ENCODE measurements around the gene STK10. TPM values are rescaled to one million over a fixed set of nuclear protein-coding genes. Genes with fewer than 3 reads are reported as not detected.
"Not testable (repeated sequence)": the region's sequence is repeated elsewhere in the genome, so short reads cannot be mapped to it uniquely, and the experiment has no call there.

STK10 gene
- polyA plus RNA-seq, 3 donors from 2014 or later = 24.8 to 274 (median 54.9) TPM

- Mint-ChIP-seq H3K4me3 (no peak overlapping the region), H3K27me3 (ENCODE audit: low read depth in 3 of 3) (no peaks in the 10 kb centered on the region), H3K27ac (no peak overlapping the region), H3K9me3 (no peaks in the 10 kb centered on the region), H3K36me3 (peaks cover 0 to 21% (median 16%) of the 10 kb centered on the region in 3 donors), H3K4me1 (peaks cover 0 to 17% of the 10 kb centered on the region in 2 donors)
- DNase-seq = no peak
These were observed 19.5 kb upstream of the STK10 start for GRCh38 chr5:172207511-172207910.

- DNase-seq; H3K9me3 Mint-ChIP-seq; H3K27me3 Mint-ChIP-seq (ENCODE audit: low read depth in 3 of 3); H3K4me3 Mint-ChIP-seq; H3K36me3 Mint-ChIP-seq; H3K27ac Mint-ChIP-seq: not testable (repeated sequence)
- H3K4me1 Mint-ChIP-seq = peaks cover 0 to 17% of the 10 kb centered on the region in 2 donors
These were observed 18.0 kb upstream of the STK10 start for GRCh38 chr5:172205984-172206383.

GRCh38 chr5:172200476-172200875, 12.5 kb upstream of the STK10 start:
- peaks cover 0 to 4% (median 2%) of the 10 kb centered on the region in 3 donors for H3K27me3 Mint-ChIP-seq (ENCODE audit: low read depth in 3 of 3)
- peaks cover 0 to 2% of the 10 kb centered on the region in 2 donors for H3K4me1 Mint-ChIP-seq
- no peak overlapping the region for H3K4me3 Mint-ChIP-seq
- H3K9me3 Mint-ChIP-seq = no peaks in the 10 kb centered on the region
- no peak for DNase-seq
- H3K36me3 Mint-ChIP-seq = no peaks in the 10 kb centered on the region
- H3K27ac Mint-ChIP-seq = no peak overlapping the region

GRCh38 chr5:172199446-172199845, 11.4 kb upstream of the STK10 start:
- Mint-ChIP-seq H3K9me3 (no peaks in the 10 kb centered on the region), H3K4me1 (peaks cover 0 to 2% of the 10 kb centered on the region in 2 donors), H3K36me3 (no peaks in the 10 kb centered on the region), H3K4me3 (no peak overlapping the region), H3K27ac (no peak overlapping the region), H3K27me3 (ENCODE audit: low read depth in 3 of 3) (peaks cover 0 to 4% (median 2%) of the 10 kb centered on the region in 3 donors)
- no peak for DNase-seq

- H3K27ac Mint-ChIP-seq; H3K27me3 Mint-ChIP-seq (ENCODE audit: low read depth in 3 of 3): not testable (repeated sequence)
These were observed 9.8 kb upstream of the STK10 start for GRCh38 chr5:172197775-172198174.

GRCh38 chr5:172194985-172195774, 7.2 kb upstream of the STK10 start:
- peaks cover 2 to 6% (median 4%) of the 10 kb centered on the region in 3 donors for H3K27me3 Mint-ChIP-seq (ENCODE audit: low read depth in 3 of 3)

More at GRCh38 chr5:172197775-172198174, 9.8 kb upstream of the STK10 start:
- not testable (repeated sequence) for H3K9me3 Mint-ChIP-seq, DNase-seq, H3K36me3 Mint-ChIP-seq, H3K4me1 Mint-ChIP-seq, H3K4me3 Mint-ChIP-seq

GRCh38 chr5:172193872-172194271, 5.8 kb upstream of the STK10 start, which contains the start of gene EFCAB9:
EFCAB9 (plus strand) TSS chr5:172194172; CDS start chr5:172194173, 1 bp downstream.
- H3K4me1 Mint-ChIP-seq = peaks cover 0 to 2% of the 10 kb centered on the region in 2 donors
- no peak for DNase-seq
- H3K27ac Mint-ChIP-seq = peak within 1 kb of the TSS in 1 of 6 donors; percentile 57
- H3K36me3 Mint-ChIP-seq = no peaks in the 10 kb centered on the region
- no peak within 1 kb of the TSS for H3K4me3 Mint-ChIP-seq
- H3K9me3 Mint-ChIP-seq = no peaks in the 10 kb centered on the region
- peaks cover 2 to 3% (median 2%) of the 10 kb centered on the region in 3 donors for H3K27me3 Mint-ChIP-seq (ENCODE audit: low read depth in 3 of 3)

More at GRCh38 chr5:172194985-172195774, 7.2 kb upstream of the STK10 start:
- Mint-ChIP-seq H3K27ac (no peak overlapping the region), H3K9me3 (no peaks in the 10 kb centered on the region), H3K4me3 (no peak overlapping the region), H3K4me1 (peaks cover 0 to 2% of the 10 kb centered on the region in 2 donors), H3K36me3 (no peaks in the 10 kb centered on the region)
- DNase-seq = no peak

- H3K9me3 Mint-ChIP-seq = no peaks in the 10 kb centered on the region
- peak overlapping the region in 1 of 5 donors; percentile 63 for H3K4me3 Mint-ChIP-seq
- H3K27ac Mint-ChIP-seq = no peak overlapping the region
- peaks cover 12 to 29% (median 15%) of the 10 kb centered on the region in 3 donors for H3K27me3 Mint-ChIP-seq (ENCODE audit: low read depth in 3 of 3)
- DNase-seq = no peak
- peaks cover 8 to 10% (median 8%) of the 10 kb centered on the region in 3 donors for H3K36me3 Mint-ChIP-seq
- peaks cover 12 to 17% of the 10 kb centered on the region in 2 donors for H3K4me1 Mint-ChIP-seq
These were observed 1.8 kb upstream of the STK10 start for GRCh38 chr5:172189693-172190296.

- Mint-ChIP-seq H3K36me3 (peaks cover 10 to 15% (median 13%) of the 10 kb centered on the region in 3 donors), H3K4me1 (peaks cover 19 to 24% of the 10 kb centered on the region in 2 donors), H3K9me3 (no peaks in the 10 kb centered on the region), H3K4me3 (peak overlapping the region in 4 of 5 donors; percentile 80 to 99 (median 97)), H3K27me3 (ENCODE audit: low read depth in 3 of 3) (peaks cover 12 to 29% (median 19%) of the 10 kb centered on the region in 3 donors), H3K27ac (peak overlapping the region in 2 of 6 donors; percentile 51 to 100)
- DNase-seq = no peak
These were observed 1.1 kb upstream of the STK10 start for GRCh38 chr5:172188893-172189692.

- peaks cover 14 to 21% (median 17%) of the 10 kb centered on the region in 3 donors for H3K36me3 Mint-ChIP-seq
- H3K27me3 Mint-ChIP-seq (ENCODE audit: low read depth in 3 of 3) = peaks cover 12 to 39% (median 25%) of the 10 kb centered on the region in 3 donors
- peak overlapping the region; percentile 95 to 99 (median 97) for H3K4me3 Mint-ChIP-seq
- H3K4me1 Mint-ChIP-seq = peaks cover 36 to 42% of the 10 kb centered on the region in 2 donors
- peak; percentile 65 to 72 (median 67) for DNase-seq
- peaks cover 0 to 2% (median 0%) of the 10 kb centered on the region in 6 donors for H3K9me3 Mint-ChIP-seq
- peak overlapping the region; percentile 95 to 100 (median 100) for H3K27ac Mint-ChIP-seq
These were observed 649 bp downstream of the STK10 start for GRCh38 chr5:172187118-172188032.

GRCh38 chr5:172186114-172186695, 1.8 kb downstream of the STK10 start:
- no peak for DNase-seq
- Mint-ChIP-seq H3K27me3 (ENCODE audit: low read depth in 3 of 3) (peaks cover 10 to 41% (median 23%) of the 10 kb centered on the region in 3 donors), H3K4me1 (peaks cover 39 to 49% of the 10 kb centered on the region in 2 donors), H3K27ac (peak overlapping the region; percentile 95 to 100 (median 100)), H3K4me3 (peak overlapping the region; percentile 95 to 99 (median 97)), H3K36me3 (peaks cover 14 to 21% (median 17%) of the 10 kb centered on the region in 3 donors), H3K9me3 (peaks cover 0 to 2% (median 0%) of the 10 kb centered on the region in 6 donors)

- Mint-ChIP-seq H3K4me1 (peaks cover 47 to 60% of the 10 kb centered on the region in 2 donors), H3K9me3 (peaks cover 0 to 2% (median 0%) of the 10 kb centered on the region in 6 donors), H3K27me3 (ENCODE audit: low read depth in 3 of 3) (peaks cover 10 to 47% (median 27%) of the 10 kb centered on the region in 3 donors), H3K36me3 (peaks cover 19 to 26% (median 23%) of the 10 kb centered on the region in 3 donors), H3K27ac (peak overlapping the region; percentile 95 to 100 (median 100)), H3K4me3 (peak overlapping the region; percentile 95 to 99 (median 97))
- DNase-seq = peak; percentile 49 to 58 (median 54)
These were observed 2.9 kb downstream of the STK10 start for GRCh38 chr5:172185096-172185461.

All from immature natural killer cell (primary cell).